ENCODE data around the gene CD99L2.

The CD99L2 gene

DNA sequence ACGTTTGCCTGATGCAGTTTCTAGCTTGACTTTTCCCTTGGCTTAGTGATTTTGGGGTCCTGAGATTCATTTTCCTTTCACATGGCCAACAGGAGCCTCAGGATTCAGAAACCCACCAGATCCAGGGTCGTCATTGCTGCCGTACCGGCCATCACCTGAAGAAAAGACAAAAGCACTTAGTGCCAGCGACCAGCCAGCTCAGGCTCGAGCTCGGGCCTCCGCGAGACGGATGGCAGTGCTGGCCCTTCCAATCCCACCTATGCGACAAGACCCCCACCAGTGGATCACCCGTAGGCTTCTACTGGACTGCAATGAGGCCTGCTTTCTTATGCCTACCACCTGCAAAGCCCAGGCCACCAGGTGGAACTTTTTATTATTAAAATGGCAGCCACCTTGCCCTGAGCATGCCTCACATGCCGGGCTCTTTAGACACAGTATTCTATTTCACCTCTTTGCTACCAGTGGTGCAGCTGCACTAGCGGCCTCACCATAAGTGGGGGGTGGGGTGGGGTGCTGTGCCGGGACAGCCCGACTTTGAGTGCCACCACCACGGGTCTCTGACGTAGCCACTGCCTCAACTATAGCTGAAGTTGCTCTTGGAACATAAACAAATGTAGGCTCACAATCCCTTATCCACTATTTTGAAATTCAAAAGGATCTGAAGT, 121.0 kb downstream of the CD99L2 start:
- WGBS (ENCODE audit: extremely low coverage, insufficient coverage, low lambda C conversion rate), result no CpG with 5 or more reads among the region's 18 CpGs

DNA sequence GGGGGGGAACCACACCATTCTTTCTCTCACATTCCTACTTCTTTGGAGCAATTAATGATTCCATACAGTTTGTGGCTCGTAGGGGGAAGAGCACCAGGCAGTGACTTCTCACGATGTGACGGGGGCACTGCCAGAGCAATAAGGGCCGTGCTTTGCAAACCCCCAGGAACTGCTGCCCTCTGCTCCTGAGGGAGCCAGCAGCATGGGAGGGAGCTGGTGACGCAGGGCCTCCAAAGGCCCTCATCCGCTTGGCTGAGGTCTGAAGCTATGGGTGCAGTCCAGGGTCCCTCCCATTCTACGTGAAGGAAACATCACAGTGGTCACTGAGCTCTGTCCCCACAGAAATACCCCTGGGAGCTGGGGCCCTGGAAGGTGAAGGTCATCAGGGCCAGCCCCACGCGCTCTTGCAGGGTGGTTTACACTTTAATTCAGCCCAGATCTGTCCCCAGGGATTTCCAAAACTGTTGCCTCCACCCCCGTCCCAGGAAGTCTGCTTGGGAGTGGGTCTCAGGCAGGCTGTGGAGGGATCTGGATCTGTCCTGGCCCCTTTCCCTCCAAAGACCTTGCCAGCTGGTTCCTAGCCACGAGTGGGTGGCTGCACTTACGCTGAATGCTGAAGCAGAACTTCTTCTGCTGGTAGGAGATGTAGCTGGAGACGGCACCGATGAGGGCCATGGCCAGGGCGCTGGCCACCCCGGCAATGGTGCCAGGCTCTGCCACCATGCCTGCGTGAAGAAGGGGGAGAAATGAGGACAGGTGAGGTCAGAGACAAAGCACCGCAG, 122.7 kb downstream of the CD99L2 start:
- no peaks in the 10 kb centered on the region for H3K36me3 ChIP-seq (ENCODE audit: control insufficient read depth, insufficient read depth, low read length)
- H2BK5ac ChIP-seq (ENCODE audit: low read length), result no peak overlapping the region
- no peak overlapping the region for H3K27ac ChIP-seq (ENCODE audit: low read depth, low read length)
- no CpG with 5 or more reads among the region's 18 CpGs for WGBS (ENCODE audit: extremely low coverage, insufficient coverage, low lambda C conversion rate)
- no peak overlapping the region for H3K23ac ChIP-seq (ENCODE audit: low read length)
- H3K4me3 ChIP-seq (ENCODE audit: low read length), result no peak overlapping the region
- no peak for DNase-seq
- H2BK15ac ChIP-seq (replicated peaks; ENCODE audit: low read depth), result no peak overlapping the region
- H3K18ac ChIP-seq (ENCODE audit: low read length), result no peak overlapping the region
- H3K79me2 ChIP-seq (ENCODE audit: control insufficient read depth, insufficient read depth, low read length), result no peaks in the 10 kb centered on the region
- H2AK5ac ChIP-seq (ENCODE audit: low read length), result no peak overlapping the region
- no peak overlapping the region for H4K8ac ChIP-seq (ENCODE audit: low read depth, low read length)
- no peaks in the 10 kb centered on the region for H3K4me1 ChIP-seq (ENCODE audit: control insufficient read depth, low read depth, low read length)
- H3K27me3 ChIP-seq (ENCODE audit: insufficient read depth, low read length, poor library complexity), result no peaks in the 10 kb centered on the region
- H3K9ac ChIP-seq (ENCODE audit: low read length), result no peak overlapping the region
- no peak overlapping the region for H4K5ac ChIP-seq (ENCODE audit: low read length)
- H2BK120ac ChIP-seq (ENCODE audit: low read depth, low read length), result no peak overlapping the region
- no peak overlapping the region for H3K4ac ChIP-seq (ENCODE audit: low read depth, low read length)
- H3K79me1 ChIP-seq (ENCODE audit: low read length), result no peaks in the 10 kb centered on the region
- H3K4me2 ChIP-seq (ENCODE audit: low read length), result no peak overlapping the region
- no peak overlapping the region for H3K56ac ChIP-seq (ENCODE audit: low read length)

More for the DNA sequence above, 121.0 kb downstream of the CD99L2 start:
- Histone ChIP-seq H4K8ac (ENCODE audit: low read depth, low read length) (no peak overlapping the region), H3K9ac (ENCODE audit: low read length) (no peak overlapping the region), H2AK5ac (ENCODE audit: low read length) (no peak overlapping the region), H2BK15ac (replicated peaks; ENCODE audit: low read depth) (no peak overlapping the region), H2BK5ac (ENCODE audit: low read length) (no peak overlapping the region), H2BK120ac (ENCODE audit: low read depth, low read length) (no peak overlapping the region), H3K18ac (ENCODE audit: low read length) (peak overlapping the region; percentile 41), H3K4me2 (ENCODE audit: low read length) (no peak overlapping the region), H4K5ac (ENCODE audit: low read length) (no peak overlapping the region), H3K23ac (ENCODE audit: low read length) (no peak overlapping the region), H3K36me3 (ENCODE audit: control insufficient read depth, insufficient read depth, low read length) (no peaks in the 10 kb centered on the region), H3K4ac (ENCODE audit: low read depth, low read length) (no peak overlapping the region), H3K56ac (ENCODE audit: low read length) (no peak overlapping the region), H3K27me3 (ENCODE audit: insufficient read depth, low read length, poor library complexity) (no peaks in the 10 kb centered on the region), H3K27ac (ENCODE audit: low read depth, low read length) (no peak overlapping the region), H3K79me1 (ENCODE audit: low read length) (no peaks in the 10 kb centered on the region), H3K79me2 (ENCODE audit: control insufficient read depth, insufficient read depth, low read length) (no peaks in the 10 kb centered on the region), H3K4me1 (ENCODE audit: control insufficient read depth, low read depth, low read length) (no peaks in the 10 kb centered on the region), H3K4me3 (ENCODE audit: low read length) (no peak overlapping the region)
- DNase-seq, result no peak

DNA sequence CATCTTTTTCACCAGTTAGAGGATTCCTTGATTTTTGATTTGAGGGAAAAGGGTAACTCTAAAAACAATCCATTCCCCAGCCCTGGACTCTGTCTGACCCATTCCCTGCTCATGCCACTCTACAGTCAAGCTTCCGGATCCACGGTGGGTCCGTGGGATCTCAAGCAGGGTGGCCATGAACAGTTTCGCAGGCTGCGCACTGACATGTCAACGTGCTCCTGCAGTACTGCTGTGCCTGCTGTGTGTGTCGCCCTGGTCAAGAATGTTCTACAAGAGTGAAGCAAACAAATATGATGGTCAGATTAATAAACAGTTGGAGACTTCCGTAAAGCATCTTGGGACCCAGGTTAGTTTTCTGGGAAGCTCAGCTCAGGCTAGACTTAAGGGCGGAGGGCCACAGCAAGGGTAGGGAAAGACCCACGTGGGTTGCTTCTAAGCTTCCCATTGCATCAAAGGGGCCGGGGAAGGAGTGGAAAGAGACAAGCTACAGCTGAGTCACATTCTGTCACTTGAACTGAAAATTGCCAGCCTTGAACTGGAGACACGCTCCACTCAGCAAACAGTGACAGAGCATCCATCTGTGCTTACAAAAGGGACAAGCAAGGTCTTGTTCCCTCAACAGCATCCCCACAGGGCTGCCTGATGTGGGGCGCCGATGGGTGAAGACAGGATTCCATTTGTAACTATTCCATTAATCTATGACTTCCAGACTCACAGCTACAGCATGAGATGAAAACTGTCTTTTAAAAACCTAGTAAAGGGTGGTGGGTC, 123.5 kb downstream of the CD99L2 start:
- Histone ChIP-seq H3K4me1 (ENCODE audit: control insufficient read depth, low read depth, low read length) (no peaks in the 10 kb centered on the region), H3K36me3 (ENCODE audit: control insufficient read depth, insufficient read depth, low read length) (no peaks in the 10 kb centered on the region), H3K79me2 (ENCODE audit: control insufficient read depth, insufficient read depth, low read length) (no peaks in the 10 kb centered on the region), H3K56ac (ENCODE audit: low read length) (no peak overlapping the region), H2AK5ac (ENCODE audit: low read length) (no peak overlapping the region), H3K27me3 (ENCODE audit: insufficient read depth, low read length, poor library complexity) (no peaks in the 10 kb centered on the region), H3K4me3 (ENCODE audit: low read length) (no peak overlapping the region), H2BK5ac (ENCODE audit: low read length) (no peak overlapping the region), H4K5ac (ENCODE audit: low read length) (no peak overlapping the region), H2BK15ac (replicated peaks; ENCODE audit: low read depth) (no peak overlapping the region), H3K4ac (ENCODE audit: low read depth, low read length) (no peak overlapping the region), H3K18ac (ENCODE audit: low read length) (no peak overlapping the region), H4K8ac (ENCODE audit: low read depth, low read length) (no peak overlapping the region), H2BK120ac (ENCODE audit: low read depth, low read length) (no peak overlapping the region), H3K4me2 (ENCODE audit: low read length) (no peak overlapping the region), H3K9ac (ENCODE audit: low read length) (no peak overlapping the region), H3K27ac (ENCODE audit: low read depth, low read length) (no peak overlapping the region), H3K23ac (ENCODE audit: low read length) (no peak overlapping the region), H3K79me1 (ENCODE audit: low read length) (no peaks in the 10 kb centered on the region)
- WGBS (ENCODE audit: extremely low coverage, insufficient coverage, low lambda C conversion rate), result no CpG with 5 or more reads among the region's 14 CpGs
- DNase-seq, result no peak

DNA sequence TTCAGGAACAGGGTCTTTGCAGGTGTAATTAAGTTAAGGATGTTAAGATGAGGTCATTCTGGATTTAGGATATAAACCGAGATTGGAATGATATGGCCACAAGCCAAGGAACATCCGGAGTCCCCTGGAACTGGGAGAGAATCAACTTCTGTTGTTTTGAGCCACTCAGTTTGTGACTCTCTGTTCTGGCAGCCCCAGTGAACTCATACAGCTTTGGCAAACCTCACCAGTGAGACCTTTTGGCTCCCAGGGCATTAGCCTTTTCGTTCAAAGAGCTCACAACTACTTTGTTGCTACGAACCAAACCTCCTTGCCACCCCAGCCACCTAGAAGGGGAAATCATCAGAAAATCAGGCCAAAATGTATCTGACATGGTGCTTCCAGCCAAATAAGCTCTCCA, 124.8 kb downstream of the CD99L2 start:
- Histone ChIP-seq H3K79me2 (ENCODE audit: control insufficient read depth, insufficient read depth, low read length) (no peaks in the 10 kb centered on the region), H2BK5ac (ENCODE audit: low read length) (no peak overlapping the region), H3K27ac (ENCODE audit: low read depth, low read length) (no peak overlapping the region), H3K4me2 (ENCODE audit: low read length) (no peak overlapping the region), H3K9ac (ENCODE audit: low read length) (no peak overlapping the region), H3K27me3 (ENCODE audit: insufficient read depth, low read length, poor library complexity) (no peaks in the 10 kb centered on the region), H2BK15ac (replicated peaks; ENCODE audit: low read depth) (no peak overlapping the region), H2AK5ac (ENCODE audit: low read length) (no peak overlapping the region), H3K4me3 (ENCODE audit: low read length) (no peak overlapping the region), H3K79me1 (ENCODE audit: low read length) (no peaks in the 10 kb centered on the region), H4K8ac (ENCODE audit: low read depth, low read length) (no peak overlapping the region), H3K56ac (ENCODE audit: low read length) (no peak overlapping the region), H3K4ac (ENCODE audit: low read depth, low read length) (no peak overlapping the region), H3K18ac (ENCODE audit: low read length) (no peak overlapping the region), H3K4me1 (ENCODE audit: control insufficient read depth, low read depth, low read length) (no peaks in the 10 kb centered on the region), H2BK120ac (ENCODE audit: low read depth, low read length) (no peak overlapping the region), H3K23ac (ENCODE audit: low read length) (no peak overlapping the region), H4K5ac (ENCODE audit: low read length) (no peak overlapping the region), H3K36me3 (ENCODE audit: control insufficient read depth, insufficient read depth, low read length) (no peaks in the 10 kb centered on the region)
- WGBS (ENCODE audit: extremely low coverage, insufficient coverage, low lambda C conversion rate), result no CpG with 5 or more reads among the region's 4 CpGs
- DNase-seq, result no peak

DNA sequence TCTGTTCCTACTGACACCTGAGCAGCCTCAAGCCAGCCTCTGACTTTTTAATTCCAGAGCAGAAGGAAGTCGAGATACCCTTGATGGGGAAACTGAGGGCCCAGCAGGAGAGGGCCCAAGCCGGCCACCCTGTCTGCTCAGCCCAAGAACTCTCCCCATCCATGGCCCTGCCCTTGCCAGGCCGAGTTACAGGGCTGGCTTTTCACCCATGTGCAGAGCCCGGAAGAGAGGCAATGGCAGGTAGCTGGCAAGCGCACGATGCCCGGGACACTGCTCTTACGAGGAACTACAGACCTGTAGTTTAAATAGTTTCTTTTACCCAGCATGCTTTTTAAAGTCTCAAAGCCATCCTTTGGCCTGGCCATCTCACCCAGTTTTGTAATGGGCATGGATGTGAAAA, 125.4 kb downstream of the CD99L2 start:
- Histone ChIP-seq H4K8ac (ENCODE audit: low read depth, low read length) (no peak overlapping the region), H4K5ac (ENCODE audit: low read length) (no peak overlapping the region)
- no CpG with 5 or more reads among the region's 8 CpGs for whole genome bisulfite sequencing (ENCODE audit: extremely low coverage, insufficient coverage, low lambda C conversion rate)

More for the DNA sequence above, 125.4 kb downstream of the CD99L2 start:
- no peak overlapping the region for H3K4me2 ChIP-seq (ENCODE audit: low read length)
- no peak overlapping the region for H3K18ac ChIP-seq (ENCODE audit: low read length)
- DNase-seq, result no peak
- no peak overlapping the region for H3K4ac ChIP-seq (ENCODE audit: low read depth, low read length)
- H3K79me2 ChIP-seq (ENCODE audit: control insufficient read depth, insufficient read depth, low read length), result no peaks in the 10 kb centered on the region
- H3K4me1 ChIP-seq (ENCODE audit: control insufficient read depth, low read depth, low read length), result no peaks in the 10 kb centered on the region
- H3K4me3 ChIP-seq (ENCODE audit: low read length), result no peak overlapping the region
- no peaks in the 10 kb centered on the region for H3K36me3 ChIP-seq (ENCODE audit: control insufficient read depth, insufficient read depth, low read length)
- H2BK120ac ChIP-seq (ENCODE audit: low read depth, low read length), result no peak overlapping the region
- H3K27ac ChIP-seq (ENCODE audit: low read depth, low read length), result no peak overlapping the region
- no peaks in the 10 kb centered on the region for H3K79me1 ChIP-seq (ENCODE audit: low read length)
- H3K27me3 ChIP-seq (ENCODE audit: insufficient read depth, low read length, poor library complexity), result no peaks in the 10 kb centered on the region
- no peak overlapping the region for H3K56ac ChIP-seq (ENCODE audit: low read length)
- H3K23ac ChIP-seq (ENCODE audit: low read length), result no peak overlapping the region
- no peak overlapping the region for H2AK5ac ChIP-seq (ENCODE audit: low read length)
- no peak overlapping the region for H3K9ac ChIP-seq (ENCODE audit: low read length)
- no peak overlapping the region for H2BK5ac ChIP-seq (ENCODE audit: low read length)
- H2BK15ac ChIP-seq (replicated peaks; ENCODE audit: low read depth), result no peak overlapping the region
